ENCODE measurements around the gene PGS1.
"Not testable (repeated sequence)": the region's sequence is repeated elsewhere in the genome, so short reads cannot be mapped to it uniquely, and the experiment has no call there.

DNA sequence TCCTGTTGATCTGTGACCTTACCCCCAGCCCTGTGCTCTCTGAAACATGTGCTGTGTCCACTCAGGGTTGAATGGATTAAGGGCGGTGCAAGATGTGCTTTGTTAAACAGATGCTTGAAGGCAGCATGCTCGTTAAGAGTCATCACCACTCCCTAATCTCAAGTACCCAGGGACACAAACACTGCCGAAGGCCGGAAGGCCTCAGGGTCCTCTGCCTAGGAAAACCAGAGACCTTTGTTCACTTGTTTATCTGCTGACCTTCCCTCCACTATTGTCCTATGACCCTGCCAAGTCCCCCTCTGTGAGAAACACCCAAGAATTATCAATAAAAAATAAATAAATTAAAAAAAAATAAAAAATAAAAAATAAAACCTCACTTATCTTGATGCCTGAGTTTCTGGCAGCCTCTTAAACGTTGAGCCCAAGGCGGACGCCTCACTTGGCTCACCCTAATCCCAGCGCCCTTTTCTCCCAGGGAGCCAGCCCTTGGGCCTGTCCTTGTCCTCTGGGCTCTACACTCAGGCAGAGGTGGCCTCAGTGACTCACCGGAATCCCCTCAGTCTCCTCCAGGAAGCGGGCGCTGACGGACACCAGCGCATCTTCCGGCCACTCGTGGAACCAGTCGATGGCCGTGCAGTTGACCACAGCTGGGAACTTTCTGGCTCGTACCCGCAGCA, 87.8 kb downstream of the PGS1 start:
- TF ChIP-seq EZH2 (IDR thresholded peaks at IDR 0.05); POLR2AphosphoS5 (IDR thresholded peaks at IDR 0.05; ENCODE audit: borderline replicate concordance, low read depth, low read length); FOXP2 (optimal IDR thresholded peaks at IDR 0.05; ENCODE audit: control extremely low read depth, extremely low read length, insufficient read depth): not testable (repeated sequence)
